HCEC 1CT (cell line): ENCODE measurements around the gene ANO1.

ENCODE experiments used
- DNase-seq: peaks from one replicate; pipeline ENCODE4 v3.0.0-alpha.2; 2017

The ANO1 gene

DNA sequence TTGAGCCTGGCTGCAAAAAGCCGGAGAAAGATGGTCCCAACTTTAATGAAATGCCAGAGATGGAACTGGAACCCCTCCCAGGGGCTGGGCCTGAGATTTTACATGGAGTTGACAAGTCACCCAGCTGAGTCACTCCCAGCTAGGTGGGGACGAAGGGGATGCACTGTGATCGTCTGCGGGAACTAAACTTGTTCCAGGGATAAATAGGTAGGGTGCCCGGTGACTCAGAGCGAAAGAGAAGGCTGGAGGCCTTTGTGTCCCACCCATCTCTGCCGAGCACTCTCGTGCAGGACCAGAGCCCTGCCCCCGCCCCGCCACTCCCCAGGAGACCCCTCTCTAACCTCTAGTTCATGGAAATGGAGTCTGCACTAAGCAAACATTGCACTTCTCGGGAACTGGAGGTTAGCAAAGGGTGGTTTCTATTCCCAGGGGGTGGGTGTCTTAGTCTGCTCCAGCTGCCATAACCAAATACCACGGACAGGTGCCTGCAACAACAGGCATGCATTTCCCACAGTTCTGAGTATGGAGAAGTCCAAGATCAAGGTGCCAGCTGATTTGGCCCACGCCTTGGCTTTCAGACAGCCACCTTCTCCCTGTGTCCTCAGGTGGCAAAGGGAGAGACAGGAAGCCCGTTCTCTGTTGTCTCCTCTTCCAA, 64.2 kb downstream of the ANO1 start:
- no peak for DNase-seq

DNA sequence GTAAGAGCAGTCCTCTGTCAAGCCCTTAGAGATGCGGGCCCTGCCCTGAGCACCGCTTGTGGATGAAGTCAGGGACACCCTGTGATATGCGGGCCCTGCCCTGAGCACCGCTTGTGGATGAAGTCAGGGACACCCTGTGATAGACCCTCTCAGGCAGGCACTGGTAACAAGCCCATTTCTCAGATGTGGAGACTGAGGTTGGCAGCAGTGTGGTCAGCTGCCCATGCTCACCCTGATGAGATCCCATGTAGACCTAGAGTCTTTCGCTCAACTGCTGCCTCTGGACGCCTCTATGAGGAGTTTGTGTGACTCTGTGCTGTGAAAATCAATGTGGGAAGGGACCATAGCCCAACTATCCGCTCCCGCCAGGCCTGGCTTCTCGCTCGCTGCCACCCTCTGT, 66.1 kb downstream of the ANO1 start:
- DNase-seq: no peak

DNA sequence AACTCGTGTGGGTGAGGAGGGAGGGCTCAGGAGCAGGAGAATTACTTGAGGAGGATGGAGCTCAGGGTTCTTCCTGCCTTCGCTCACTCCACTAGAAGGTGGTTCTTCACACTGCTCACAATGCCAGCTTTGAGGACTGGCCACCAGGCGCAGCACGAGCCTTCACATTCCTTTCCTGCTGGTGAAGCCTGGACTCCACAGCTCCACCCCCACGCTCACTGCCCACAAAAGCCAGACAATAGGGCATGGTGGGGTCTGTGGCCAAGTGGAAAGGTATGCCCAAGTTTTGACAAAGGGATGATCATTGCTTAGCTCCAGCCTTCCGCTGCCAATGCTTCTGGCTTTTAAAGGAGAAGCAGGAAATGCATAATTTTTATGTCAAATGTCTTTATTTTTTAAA, 67.0 kb downstream of the ANO1 start:
- no peak for DNase-seq

DNA sequence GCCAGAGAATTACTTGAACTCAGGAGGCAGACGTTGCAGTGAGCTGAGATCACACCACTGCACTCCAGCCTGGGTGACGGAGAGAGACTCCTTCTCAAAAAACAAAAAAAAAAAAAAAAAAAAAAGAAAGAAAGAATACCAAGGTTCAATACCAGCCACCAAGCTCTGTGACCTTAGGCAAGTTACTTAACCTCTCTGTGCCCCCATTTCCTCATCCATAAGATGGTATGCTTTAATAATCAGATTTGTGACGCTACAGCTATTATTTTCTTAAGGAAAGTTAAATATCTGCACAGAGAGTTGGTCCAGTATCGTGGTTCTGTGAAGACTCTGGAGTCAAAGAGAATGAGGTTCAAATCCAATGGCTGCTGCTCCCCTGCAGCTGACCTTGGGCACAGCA, 67.7 kb downstream of the ANO1 start:
- DNase-seq: no peak

DNA sequence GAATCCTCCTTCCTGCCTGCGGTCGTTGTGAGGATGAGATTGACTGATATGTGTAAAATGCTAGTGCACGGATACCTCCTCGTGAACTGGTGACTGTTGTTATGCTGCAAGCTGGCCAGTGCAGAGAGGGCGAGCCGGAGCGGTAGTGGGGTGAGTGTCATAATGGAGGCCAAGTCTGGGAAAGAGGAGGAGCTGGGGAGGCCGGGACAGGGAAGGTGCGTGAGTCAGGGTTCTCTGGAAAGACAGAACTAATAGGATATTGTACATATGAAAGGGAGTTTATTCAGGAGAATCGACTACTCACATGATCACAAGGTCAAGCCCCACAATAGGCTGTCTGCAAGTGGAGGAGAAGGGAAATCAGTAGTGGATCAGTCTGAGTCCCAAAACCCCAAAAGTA, 68.2 kb downstream of the ANO1 start:
- DNase-seq: no peak

DNA sequence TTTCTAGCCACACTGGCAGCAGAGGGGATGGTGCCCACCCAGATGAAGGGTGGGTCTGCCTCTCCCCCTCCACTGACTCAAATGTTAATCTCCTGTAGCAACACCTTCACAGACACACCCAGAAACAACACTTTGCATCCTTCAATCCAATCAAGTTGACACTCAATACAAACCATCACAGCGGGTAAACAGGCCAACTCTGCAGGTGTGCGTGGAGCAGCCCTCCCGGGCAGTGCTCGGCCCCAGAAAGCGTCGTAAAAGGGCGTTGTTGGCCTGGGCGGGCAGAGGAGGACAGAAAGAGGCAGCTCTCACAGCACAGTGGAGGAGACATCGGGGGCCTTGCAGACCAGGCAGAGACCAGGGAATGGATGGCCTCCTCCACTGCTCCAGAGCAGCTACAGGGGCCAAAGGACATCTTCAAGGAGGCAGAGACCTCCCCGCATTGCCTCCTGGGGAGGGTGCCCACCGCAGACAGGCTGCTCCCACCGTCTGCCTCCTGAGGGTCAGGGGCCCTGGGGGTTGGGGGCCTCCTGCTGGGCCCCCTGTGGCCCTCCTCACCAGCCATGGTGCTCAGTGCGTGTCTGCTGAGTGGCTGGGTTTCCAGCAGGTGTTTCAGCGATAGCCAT, 68.9 kb downstream of the ANO1 start:
- no peak for DNase-seq

DNA sequence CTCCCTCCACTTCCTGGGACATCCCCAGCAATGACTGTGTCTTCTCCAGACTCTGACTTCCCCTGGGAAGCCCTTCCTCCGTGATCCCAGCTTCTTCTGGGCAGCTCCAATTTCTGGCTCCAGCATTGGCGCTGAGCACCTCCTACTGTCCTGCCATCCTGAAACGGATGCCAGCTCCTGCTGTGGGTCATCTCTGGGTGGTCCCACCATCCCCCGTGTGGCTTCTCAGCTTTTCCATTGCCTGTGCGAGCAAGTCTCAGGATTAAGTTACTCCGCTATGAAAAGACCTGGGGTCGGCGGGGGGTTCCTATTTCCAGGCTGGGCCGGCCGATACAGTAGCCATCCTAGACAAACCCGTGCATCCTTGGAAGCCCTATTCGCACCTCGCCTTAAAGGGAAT, 69.6 kb downstream of the ANO1 start:
- DNase-seq: no peak

DNA sequence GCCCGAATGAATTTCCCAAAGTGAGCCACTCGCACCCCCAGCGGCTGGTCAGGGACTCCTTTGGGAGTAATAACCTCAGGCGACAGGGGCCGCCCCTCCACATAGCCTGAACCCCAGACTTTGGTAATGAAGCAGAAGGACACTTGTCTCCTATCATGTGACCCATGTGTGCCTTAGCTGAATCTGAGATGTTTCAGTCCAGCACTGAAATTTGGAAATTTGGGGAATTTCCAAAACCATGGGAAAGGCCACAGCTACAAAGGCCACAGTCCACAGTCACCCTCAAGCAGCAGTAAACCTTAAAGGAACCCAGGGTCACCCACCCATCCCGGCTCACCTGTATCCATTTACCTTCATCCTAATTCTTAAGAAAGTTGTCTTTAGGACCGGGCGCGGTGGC, 73.6 kb downstream of the ANO1 start:
- DNase-seq: no peak

DNA sequence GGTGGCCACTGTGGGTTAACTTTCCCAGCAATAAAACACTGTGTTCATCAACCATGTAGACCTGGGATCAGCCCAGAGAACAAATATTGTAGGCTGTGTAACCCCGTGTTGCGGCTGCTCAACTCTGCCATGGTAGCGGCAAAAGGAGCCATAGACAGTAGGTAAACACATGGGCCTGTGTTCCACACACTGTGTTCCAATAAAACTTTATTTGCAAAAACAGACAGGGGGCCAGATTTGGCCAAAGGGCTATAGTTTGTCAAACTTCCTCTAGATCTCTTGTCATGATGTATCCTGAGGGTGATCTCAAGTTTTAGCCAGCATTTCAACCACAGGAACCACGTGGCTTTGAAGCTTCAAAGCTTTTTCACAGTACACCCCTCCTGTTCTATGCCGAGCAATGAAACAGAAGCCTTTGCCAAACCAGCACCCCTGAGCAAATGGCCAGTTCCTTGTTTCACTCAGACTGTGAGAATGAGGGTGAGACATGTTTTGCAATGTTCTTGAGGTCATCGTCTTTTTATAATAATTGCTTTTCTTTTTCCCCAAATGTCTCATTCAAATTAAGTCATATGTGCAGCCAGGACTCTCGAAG, 75.1 kb downstream of the ANO1 start:
- no peak for DNase-seq

DNA sequence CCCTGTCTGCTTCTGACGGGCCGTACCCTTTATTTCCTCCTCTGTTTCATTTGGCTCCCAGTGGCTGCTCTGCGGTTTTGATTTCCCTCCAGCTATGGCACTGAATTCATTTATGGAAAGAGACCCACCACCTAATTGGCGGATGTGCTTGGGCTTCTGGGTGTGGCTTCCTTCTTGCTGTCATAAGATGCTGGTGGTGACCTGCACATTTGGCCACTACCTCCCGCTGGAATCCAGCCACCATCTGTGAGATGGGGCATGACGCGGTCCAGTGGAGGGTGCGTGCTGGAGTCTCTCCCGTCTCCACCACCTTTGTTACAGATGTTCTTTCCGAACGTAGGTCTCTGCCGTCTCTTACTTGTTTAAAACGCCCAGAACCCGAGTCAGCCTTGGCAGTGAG, 77.3 kb downstream of the ANO1 start:
- DNase-seq: no peak

DNA sequence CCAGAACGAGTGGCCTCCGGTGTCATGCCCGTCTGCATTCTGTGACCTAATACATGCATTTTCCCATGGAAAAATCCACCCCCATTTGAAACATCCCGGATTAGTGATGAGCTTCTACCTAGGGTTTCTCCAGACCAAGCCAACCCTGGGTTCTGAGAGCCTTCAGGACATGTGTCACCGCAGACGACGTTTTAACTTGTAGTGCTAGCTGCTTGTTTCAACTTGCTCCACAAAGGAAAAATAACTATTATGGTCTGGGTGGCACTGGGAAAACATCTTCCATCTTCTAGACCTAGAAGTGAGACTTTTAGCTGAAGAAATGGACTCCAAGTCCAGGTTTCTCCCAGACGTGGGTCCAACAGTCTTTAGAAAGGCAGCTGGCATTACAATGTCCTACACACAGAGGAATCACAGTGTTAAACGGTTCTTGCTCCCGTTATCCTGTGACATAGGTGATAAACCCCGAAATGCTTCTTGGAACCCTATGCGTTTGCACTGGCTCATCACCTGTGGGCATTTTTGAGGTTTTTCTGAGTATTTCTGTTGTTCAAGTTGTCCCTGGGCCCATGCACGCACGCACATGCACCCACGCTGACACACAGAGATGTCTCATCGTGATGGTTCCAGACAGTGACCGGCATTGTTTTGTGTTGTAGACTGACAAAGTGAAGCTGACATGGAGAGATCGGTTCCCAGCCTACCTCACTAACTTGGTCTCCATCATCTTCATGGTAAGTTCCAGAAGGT, 78.3 kb downstream of the ANO1 start:
- DNase-seq: no peak

DNA sequence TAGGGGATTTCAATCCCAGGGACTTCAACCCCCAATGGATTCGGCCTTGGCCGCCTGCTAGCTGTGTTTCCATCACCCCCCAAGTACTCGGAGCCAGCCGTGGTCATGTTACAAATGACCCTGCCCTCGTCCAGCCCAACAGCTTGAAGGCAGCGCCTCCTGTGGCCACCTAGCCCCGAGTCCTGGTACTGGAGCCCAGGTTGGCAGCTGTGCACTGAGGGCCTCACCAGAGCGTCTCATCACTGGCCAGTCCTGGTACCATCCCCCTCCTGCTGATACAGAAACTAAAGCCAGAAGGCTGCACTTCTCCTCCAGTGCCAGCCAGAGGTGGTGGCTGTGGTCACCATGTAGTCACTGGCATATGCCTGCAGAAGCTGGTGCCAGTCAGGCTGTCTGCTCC, 80.1 kb downstream of the ANO1 start:
- DNase-seq: no peak

DNA sequence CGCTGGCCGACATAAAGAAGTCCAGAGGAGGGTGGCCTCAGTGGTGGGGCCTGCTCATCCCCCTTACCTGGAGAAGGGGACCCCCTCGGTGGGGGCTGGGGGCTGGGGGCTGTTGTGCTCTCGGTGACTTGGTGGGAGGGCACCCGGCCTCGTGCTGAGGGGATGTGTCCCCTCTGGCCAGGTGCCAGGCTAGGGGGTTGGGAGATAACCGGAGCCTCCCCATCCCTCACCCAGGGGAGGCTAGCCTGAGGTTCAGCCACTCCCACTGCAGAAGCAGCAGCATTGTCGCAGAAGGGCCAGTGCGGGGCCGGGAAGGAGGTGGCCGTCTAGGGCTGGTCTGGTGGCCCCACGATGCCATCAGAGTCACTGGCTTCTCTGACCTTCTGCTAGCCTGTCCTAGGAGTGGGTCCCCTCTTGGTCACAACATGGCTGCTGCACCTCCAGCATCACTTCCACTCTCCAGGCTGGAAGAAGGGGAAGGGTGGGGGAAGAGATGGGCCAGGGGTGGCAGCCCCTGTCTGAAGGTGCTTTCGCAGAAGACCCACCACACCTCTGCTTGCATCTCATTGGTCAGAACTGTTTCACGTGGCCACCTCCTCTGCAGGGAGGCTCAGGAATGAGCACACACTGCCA, 80.8 kb downstream of the ANO1 start:
- DNase-seq: no peak

DNA sequence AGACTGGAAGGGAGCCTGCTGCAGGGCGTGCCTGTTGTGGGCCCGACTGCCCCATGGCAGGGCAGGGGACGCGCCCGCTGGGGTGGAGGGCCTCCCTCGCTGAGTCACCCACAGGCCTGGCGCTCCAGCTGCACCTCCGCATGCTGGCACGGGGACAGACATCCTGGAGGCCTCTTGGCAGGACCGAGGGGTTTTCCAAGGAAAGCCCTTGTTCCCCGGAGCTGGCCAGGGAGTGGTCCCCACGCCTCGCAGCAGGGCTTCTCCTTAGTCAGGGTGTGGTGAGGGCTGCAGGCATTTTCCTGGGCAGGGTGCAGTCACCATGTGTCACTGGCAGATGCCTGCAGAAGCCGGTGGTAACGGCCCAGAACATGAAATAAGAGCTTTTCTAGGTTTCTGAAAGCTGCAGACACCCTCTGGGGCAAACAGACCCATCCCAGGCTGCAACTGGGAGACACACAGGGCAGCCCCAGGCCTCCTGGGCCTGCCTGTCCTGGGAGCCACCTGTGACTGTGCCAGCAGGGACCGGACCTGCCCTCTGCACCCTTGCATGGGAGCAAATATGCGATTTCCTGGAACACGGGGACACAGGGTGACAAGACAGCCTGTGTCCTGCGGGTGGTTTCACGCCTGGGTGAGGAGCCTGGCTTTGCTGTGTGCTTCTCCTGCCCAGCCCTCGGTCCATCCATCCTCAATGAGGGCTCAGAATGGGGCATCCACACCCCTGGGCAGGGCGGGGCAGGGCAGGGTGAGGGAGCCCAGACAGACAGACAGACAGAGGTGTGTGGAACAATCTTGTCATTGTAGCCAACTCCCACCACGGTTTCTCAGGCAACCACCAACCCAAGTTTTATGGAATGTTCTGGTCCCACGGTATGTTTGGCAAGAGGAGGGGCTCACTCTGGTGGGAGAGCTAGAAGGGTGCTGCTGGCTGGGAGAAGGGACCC, 81.8 kb downstream of the ANO1 start:
- DNase-seq: no peak

DNA sequence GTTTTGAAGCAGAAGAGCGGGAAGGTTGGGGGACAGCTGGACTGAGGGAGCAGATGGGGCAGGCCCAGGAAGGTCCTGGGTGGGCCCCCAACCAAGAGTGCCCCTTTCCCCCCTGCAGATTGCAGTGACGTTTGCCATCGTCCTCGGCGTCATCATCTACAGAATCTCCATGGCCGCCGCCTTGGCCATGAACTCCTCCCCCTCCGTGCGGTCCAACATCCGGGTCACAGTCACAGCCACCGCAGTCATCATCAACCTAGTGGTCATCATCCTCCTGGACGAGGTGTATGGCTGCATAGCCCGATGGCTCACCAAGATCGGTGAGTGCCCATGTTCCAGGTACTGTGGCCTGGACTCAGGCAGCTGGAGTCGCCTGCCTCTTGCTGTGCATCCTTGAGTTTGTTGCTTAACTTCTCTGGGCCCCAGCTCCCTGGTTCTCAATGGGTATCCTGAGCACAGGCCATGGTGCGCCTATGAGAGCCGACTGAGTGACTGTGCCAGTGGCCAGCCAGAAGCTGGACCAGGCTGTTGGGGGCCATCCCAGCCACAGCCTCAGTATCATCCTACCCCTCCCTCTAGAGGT, 83.0 kb downstream of the ANO1 start:
- no peak for DNase-seq

DNA sequence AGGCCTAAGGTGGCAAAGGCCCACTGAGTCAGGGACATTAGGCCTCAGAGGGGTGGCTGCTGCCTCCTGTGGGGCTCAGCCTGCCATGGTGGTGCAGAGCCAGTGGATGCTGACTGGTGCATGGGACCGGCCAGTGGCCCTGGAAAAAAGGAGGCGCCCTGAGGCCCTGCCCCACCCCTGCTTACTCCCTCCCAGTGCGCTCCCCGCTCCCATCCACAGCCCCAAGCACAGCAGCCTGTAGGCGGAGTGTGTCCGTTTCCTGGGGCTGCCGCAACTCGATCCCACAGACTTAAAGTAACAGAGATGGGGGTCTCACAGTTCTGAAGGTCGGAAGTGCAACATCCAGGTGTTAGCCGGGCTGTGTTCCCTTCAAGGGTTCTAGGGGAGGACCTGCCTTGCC, 86.6 kb downstream of the ANO1 start:
- no peak for DNase-seq

DNA sequence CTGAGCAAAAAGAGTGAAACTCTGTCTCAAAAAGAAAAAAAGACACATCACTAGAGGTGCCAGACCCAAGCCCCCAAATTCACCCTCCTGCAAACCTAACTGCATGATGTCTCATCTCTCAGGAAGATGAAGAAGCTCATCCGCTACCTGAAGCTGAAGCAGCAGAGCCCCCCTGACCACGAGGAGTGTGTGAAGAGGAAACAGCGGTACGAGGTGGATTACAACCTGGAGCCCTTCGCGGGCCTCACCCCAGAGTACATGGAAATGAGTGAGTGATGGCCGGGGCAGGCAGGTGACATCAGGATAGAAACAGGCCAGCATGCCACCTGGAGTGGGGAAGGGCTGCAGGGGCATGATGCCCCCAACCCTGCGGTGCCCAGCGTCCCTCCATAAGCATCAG, 89.0 kb downstream of the ANO1 start:
- DNase-seq: no peak

DNA sequence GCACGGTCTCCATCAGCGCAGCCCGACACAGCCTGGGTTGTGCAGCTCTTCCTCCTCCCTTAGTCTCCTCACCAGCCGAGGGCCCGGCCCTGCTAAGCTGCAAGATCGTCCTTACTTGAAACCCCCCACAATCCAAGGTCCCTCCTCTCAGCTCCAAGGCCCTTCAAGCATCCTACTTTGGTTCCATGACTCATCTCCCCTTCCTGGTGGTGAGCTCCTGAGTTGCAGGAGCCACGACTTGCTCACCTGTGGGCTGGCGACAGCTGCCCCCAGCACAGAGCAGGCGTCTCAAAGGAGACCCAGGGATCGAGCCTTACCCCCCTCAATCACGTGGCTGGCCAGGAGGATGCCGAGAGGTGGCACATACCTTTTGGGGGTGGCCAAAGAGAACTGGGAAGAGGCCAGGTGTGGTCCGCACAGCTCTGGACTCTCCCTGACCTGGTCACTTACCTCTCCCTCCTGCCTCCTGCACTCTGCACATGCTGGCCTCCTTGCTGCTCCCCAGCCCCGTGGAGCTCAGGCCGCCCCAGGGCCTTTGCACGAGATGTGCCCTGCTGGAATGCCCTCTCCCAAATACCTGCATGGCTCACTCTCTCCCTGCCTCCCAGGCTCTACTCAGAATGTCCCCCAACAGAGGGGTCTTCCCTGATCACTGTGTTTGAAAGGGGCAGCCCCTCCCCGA, 89.7 kb downstream of the ANO1 start:
- DNase-seq: no peak

DNA sequence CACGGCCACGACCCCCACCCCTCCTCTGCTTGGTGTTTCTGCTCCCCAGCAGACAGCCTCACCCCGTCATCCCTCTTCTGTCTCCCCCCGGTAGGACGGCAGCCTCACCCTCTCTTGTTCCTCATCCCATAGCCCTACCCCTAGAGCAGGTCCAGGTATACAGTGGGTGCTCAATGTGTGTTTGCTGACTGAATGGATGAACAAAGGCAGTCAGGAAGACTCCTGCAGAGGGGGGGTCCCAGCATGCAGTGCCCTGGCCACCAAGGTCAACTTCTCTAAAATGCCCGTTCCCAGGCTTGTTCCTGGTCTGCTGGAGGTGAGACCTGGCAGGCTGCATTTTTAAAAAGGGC, 90.3 kb downstream of the ANO1 start:
- no peak for DNase-seq

DNA sequence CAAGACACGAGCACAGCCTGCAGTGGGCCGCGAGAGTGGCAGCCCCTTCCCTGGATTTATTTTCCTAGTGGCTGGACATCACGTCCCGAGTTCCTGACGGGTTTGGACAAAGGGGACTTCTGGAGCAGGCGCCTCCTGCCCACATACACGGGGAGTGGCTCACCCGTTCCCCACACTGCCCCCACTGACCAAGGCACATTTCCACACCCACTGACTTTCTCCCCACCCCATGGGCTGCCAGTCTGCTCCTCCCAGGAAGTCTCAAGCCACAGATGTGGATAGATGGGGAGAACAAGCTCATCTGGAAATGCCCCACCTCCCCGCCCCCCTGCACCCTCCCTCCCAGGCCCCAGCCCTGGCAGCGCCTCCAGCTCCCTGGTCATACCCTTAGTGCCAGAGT, 91.0 kb downstream of the ANO1 start:
- DNase-seq: no peak

DNA sequence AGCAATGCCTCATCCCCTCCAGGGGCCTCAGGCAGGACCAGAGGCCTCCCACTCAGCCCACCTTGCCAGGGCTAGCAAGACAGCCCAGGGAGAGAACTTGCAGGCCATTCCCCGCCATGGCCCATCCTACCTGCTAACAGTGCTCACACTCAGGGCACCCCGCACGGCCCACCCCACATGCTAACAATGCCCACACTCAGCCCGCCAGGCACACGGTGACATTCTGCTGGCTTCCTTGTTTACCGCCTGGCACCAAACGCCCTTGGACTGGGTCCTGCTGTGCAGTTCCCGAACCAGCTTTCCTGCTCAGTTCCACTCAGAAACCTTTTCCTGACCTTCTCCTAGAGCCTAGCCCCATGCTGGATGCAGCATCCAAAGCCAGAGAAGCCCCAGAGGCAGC, 91.5 kb downstream of the ANO1 start:
- no peak for DNase-seq
